Measurements from ENCODE around the gene NFYC.

- no peak for TF ChIP-seq YY1 (IDR thresholded peaks at IDR 0.05; ENCODE audit: low read depth)
- no peak for TF ChIP-seq JUND (IDR thresholded peaks at IDR 0.05)
- TF ChIP-seq CTCF (IDR thresholded peaks at IDR 0.05) = no peak
- TF ChIP-seq SMC3 (IDR thresholded peaks at IDR 0.05; ENCODE audit: low read depth, low read length) = no peak
- no peak for TF ChIP-seq USF2 (IDR thresholded peaks at IDR 0.05; ENCODE audit: borderline replicate concordance, low read depth, low read length)
- no peak for TF ChIP-seq POLR2AphosphoS5 (IDR thresholded peaks at IDR 0.05; ENCODE audit: low read depth, low read length)
- TF ChIP-seq EZH2phosphoT487 (IDR thresholded peaks at IDR 0.05; ENCODE audit: borderline replicate concordance, low read depth) = no peak
- no peak for TF ChIP-seq EP300 (IDR thresholded peaks at IDR 0.05; ENCODE audit: borderline replicate concordance in 1 of 2, low read depth in 1 of 2, low read length in 1 of 2)
- no peak for TF ChIP-seq IRF3 (IDR thresholded peaks at IDR 0.05; ENCODE audit: low read depth, low read length)
- TF ChIP-seq GABPA (IDR thresholded peaks at IDR 0.05; ENCODE audit: low read depth) = no peak
- TF ChIP-seq RFX5 (IDR thresholded peaks at IDR 0.05; ENCODE audit: low read length) = no peak
Measured at GRCh38 chr1:40662151-40662550, 29.4 kb upstream of the NFYC start.

Data from SK-N-SH (cell line).